Astrocyte (in vitro differentiated cells and primary cell): Measurements from ENCODE around the gene TBKBP1. TPM values are rescaled to one million over a fixed set of nuclear protein-coding genes. Genes with fewer than 3 reads are reported as not detected.

Experiments
- DNase-seq: peaks from one replicate; pipeline ENCODE4 v3.0.0-alpha.2; 2010; ENCODE audit warnings: low read depth
- FAIRE-seq: peaks from 2 replicates; lab custom pipeline; 2011; peaks lifted over from hg19 to GRCh38; lab: Jason Lieb, UNC
- H2AFZ ChIP-seq: 2 replicates; pipeline ENCODE4 v1.6.0; 2012; ENCODE audit warnings: low read depth, low read length, inconsistent platforms
- H3K27ac ChIP-seq: 2 replicates; pipeline ENCODE4 v1.5.1; 2011; ENCODE audit warnings: low read depth, low read length, inconsistent platforms
- H3K27me3 ChIP-seq: 2 replicates; pipeline ENCODE4 v1.6.0; 2011; ENCODE audit warnings: low read length, inconsistent platforms; ENCODE audit not compliant: insufficient read depth
- H3K36me3 ChIP-seq: 2 replicates; pipeline ENCODE4 v1.5.1; 2011; ENCODE audit warnings: low read length, inconsistent platforms; ENCODE audit not compliant: insufficient read depth
- H3K4me1 ChIP-seq: 2 replicates; pipeline ENCODE4 v1.5.1; 2011; ENCODE audit warnings: low read length, inconsistent platforms; ENCODE audit not compliant: insufficient read depth
- H3K4me2 ChIP-seq: 2 replicates; pipeline ENCODE4 v1.6.0; 2012; ENCODE audit warnings: low read length, inconsistent platforms
- H3K4me3 ChIP-seq: 2 replicates; pipeline ENCODE4 v1.5.1; 2011; ENCODE audit warnings: low read depth, mild to moderate bottlenecking, low read length, inconsistent platforms; ENCODE audit not compliant: insufficient read depth
- H3K79me2 ChIP-seq: 2 replicates; pipeline ENCODE4 v1.6.0; 2012; ENCODE audit warnings: mild to moderate bottlenecking, low read length, inconsistent platforms; ENCODE audit not compliant: insufficient read depth
- H3K9ac ChIP-seq: 2 replicates; pipeline ENCODE4 v1.6.0; 2012; ENCODE audit warnings: mild to moderate bottlenecking, low read length, inconsistent platforms
- H3K9me3 ChIP-seq: 2 replicates; pipeline ENCODE4 v1.5.1; 2012; ENCODE audit warnings: low read depth, mild to moderate bottlenecking, low read length, inconsistent platforms; ENCODE audit not compliant: insufficient read depth
- H4K20me1 ChIP-seq: 2 replicates; pipeline ENCODE4 v1.6.0; 2012; ENCODE audit warnings: low read length, inconsistent platforms; ENCODE audit not compliant: insufficient read depth
- H3K27ac Mint-ChIP-seq: one replicate; pipeline ENCODE4 v1.8.0; 2021; ENCODE audit warnings: mild to moderate bottlenecking, mixed read lengths; ENCODE audit not compliant: unreplicated experiment
- H3K27me3 Mint-ChIP-seq: one replicate; pipeline ENCODE4 v1.8.0; 2021; ENCODE audit warnings: low read depth, mixed read lengths; ENCODE audit not compliant: unreplicated experiment
- H3K36me3 Mint-ChIP-seq: one replicate; pipeline ENCODE4 v1.8.0; 2021; ENCODE audit warnings: low read depth, mixed read lengths; ENCODE audit not compliant: unreplicated experiment
- H3K4me1 Mint-ChIP-seq: one replicate; pipeline ENCODE4 v1.8.0; 2021; ENCODE audit warnings: low read depth, mixed read lengths; ENCODE audit not compliant: unreplicated experiment
- H3K4me3 Mint-ChIP-seq: one replicate; pipeline ENCODE4 v1.8.0; 2021; ENCODE audit warnings: mild to moderate bottlenecking, moderate library complexity, mixed read lengths; ENCODE audit not compliant: unreplicated experiment
- H3K9me3 Mint-ChIP-seq: one replicate; pipeline ENCODE4 v1.8.0; 2021; ENCODE audit warnings: mild to moderate bottlenecking, mixed read lengths; ENCODE audit not compliant: unreplicated experiment
- EZH2 ChIP-seq: IDR thresholded peaks from 2 replicates; pipeline ENCODE4 v1.6.1; 2012; ENCODE audit warnings: mild to moderate bottlenecking, low read length, inconsistent platforms; ENCODE audit not compliant: insufficient read depth
- total RNA-seq: library from RNA; stranded (reverse); gene quantifications from 2 replicates; pipeline ENCODE4 v1.2.1, GENCODE V29; 2021
- TF ChIP-seq, protein P1 (sequence below): IDR thresholded peaks from 2 replicates; pipeline ENCODE4 v1.5.1; 2011; ENCODE audit warnings: low read depth, mild to moderate bottlenecking, inconsistent platforms, low read length, moderate library complexity; ENCODE audit not compliant: insufficient read depth

Gene TBKBP1
- total RNA-seq, 1 donor from 2014 or later: 26.7 TPM

DNA sequence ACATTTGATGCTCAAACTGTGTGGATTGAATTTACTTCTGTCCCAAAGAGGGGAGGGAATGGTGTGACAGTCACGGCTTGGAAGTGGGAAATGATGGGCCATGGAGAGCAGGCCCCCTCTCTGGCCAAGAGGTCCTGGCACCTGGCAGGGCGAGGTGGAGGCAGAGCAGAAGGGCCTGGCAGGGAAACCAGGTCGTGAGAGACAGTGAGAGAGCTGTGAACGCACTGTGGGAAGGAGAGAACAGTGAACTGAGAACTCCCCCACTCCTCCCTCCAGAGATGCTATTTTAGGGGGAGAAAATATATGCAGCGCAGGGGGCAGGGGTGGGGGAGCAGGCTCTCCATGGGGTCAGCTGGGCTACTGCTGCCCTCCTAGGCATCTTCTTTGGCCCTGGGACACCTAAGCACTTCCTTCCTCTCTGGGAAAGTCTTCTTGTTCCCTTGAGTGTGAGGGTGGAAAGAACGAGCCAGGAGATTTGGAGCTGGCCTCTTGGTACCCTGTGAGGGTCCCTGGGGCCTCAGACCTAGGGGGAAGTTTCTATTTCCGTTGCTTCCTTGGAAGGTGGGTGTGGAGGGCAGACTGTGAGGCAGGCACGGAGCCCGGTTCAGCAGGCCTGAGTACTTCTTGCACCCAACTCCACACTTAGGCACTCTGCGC, 21.8 kb downstream of the TBKBP1 start:
- no peak overlapping the region for H3K4me3 ChIP-seq
- no peaks in the 10 kb centered on the region for H3K9me3 ChIP-seq
- H3K27ac ChIP-seq: no peak overlapping the region
- H3K79me2 ChIP-seq: no peaks in the 10 kb centered on the region
- peaks cover 66% of the 10 kb centered on the region for H3K27me3 Mint-ChIP-seq
- no peak overlapping the region for H3K27ac Mint-ChIP-seq
- TF ChIP-seq, protein P1, sequence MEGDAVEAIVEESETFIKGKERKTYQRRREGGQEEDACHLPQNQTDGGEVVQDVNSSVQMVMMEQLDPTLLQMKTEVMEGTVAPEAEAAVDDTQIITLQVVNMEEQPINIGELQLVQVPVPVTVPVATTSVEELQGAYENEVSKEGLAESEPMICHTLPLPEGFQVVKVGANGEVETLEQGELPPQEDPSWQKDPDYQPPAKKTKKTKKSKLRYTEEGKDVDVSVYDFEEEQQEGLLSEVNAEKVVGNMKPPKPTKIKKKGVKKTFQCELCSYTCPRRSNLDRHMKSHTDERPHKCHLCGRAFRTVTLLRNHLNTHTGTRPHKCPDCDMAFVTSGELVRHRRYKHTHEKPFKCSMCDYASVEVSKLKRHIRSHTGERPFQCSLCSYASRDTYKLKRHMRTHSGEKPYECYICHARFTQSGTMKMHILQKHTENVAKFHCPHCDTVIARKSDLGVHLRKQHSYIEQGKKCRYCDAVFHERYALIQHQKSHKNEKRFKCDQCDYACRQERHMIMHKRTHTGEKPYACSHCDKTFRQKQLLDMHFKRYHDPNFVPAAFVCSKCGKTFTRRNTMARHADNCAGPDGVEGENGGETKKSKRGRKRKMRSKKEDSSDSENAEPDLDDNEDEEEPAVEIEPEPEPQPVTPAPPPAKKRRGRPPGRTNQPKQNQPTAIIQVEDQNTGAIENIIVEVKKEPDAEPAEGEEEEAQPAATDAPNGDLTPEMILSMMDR: no peak
- TF ChIP-seq EZH2: no peak
- peaks cover 36% of the 10 kb centered on the region for H4K20me1 ChIP-seq
- FAIRE-seq (no peak), DNase-seq (no peak)
- no peaks in the 10 kb centered on the region for H3K9me3 Mint-ChIP-seq
- H3K4me1 ChIP-seq: peaks cover 33% of the 10 kb centered on the region
- no peak overlapping the region for H3K4me2 ChIP-seq
- H3K4me3 Mint-ChIP-seq: no peak overlapping the region
- no peak overlapping the region for H3K9ac ChIP-seq
- H3K4me1 Mint-ChIP-seq: peaks cover 29% of the 10 kb centered on the region
- no peak overlapping the region for H2AFZ ChIP-seq
- H3K27me3 ChIP-seq: peaks cover 82% of the 10 kb centered on the region
- no peaks in the 10 kb centered on the region for H3K36me3 ChIP-seq
- H3K36me3 Mint-ChIP-seq: peaks cover 14% of the 10 kb centered on the region

DNA sequence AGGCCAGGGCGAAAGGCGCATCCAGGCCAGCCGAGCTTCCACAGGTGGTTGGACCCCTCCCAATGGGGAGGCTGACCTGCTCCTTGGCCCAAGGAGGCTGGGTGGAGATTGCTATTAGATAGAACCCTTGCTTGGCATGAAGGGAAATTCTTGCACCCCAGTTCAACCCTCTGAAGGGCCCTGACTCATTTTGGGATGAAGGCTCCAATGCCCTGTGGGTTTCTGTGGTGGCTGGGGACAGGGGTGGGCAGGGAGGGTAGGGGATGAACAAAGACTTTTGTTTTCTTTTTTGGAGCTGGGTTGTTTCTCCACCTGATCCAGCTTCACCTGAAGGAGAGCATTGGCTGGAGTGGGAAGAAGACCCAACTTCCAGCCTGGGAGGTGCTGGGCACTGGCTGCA, 22.4 kb downstream of the TBKBP1 start:
- no peak overlapping the region for H3K4me3 Mint-ChIP-seq
- TF ChIP-seq, protein P1: no peak
- TF ChIP-seq EZH2: no peak
- Histone ChIP-seq H3K36me3 (no peaks in the 10 kb centered on the region), H3K27me3 (peaks cover 82% of the 10 kb centered on the region), H3K4me2 (no peak overlapping the region), H2AFZ (no peak overlapping the region), H3K9ac (no peak overlapping the region), H3K4me3 (no peak overlapping the region), H4K20me1 (peaks cover 34% of the 10 kb centered on the region), H3K27ac (no peak overlapping the region), H3K9me3 (no peaks in the 10 kb centered on the region), H3K79me2 (no peaks in the 10 kb centered on the region), H3K4me1 (peaks cover 39% of the 10 kb centered on the region)
- H3K27me3 Mint-ChIP-seq: peaks cover 70% of the 10 kb centered on the region
- FAIRE-seq (no peak), DNase-seq (no peak)
- H3K9me3 Mint-ChIP-seq: no peaks in the 10 kb centered on the region
- H3K36me3 Mint-ChIP-seq: peaks cover 13% of the 10 kb centered on the region
- peaks cover 29% of the 10 kb centered on the region for H3K4me1 Mint-ChIP-seq
- H3K27ac Mint-ChIP-seq: no peak overlapping the region

DNA sequence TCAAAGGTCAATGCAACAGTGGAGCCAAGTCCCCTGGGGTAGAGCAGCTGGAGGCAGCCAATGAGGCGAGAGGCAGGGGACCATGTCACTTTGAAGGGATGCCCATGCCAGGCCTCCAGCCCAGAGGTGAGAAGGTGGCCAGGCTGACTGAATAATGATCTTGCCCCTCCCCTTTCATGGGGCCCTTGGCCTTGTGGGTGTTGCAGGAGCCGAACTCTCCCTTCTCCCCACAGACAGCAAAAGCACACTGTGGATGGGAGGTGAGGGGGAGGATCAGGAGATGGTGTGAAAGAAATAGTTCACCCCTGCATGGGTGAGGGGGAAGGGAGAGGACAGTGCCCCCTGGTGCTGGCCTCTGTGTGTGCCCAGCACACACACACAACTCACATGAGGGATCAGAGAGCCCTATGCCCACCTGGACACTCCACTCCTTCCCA, 23.3 kb downstream of the TBKBP1 start:
- H3K27me3 Mint-ChIP-seq: peaks cover 72% of the 10 kb centered on the region
- no peak overlapping the region for H2AFZ ChIP-seq
- FAIRE-seq: no peak

More for the DNA sequence above, 23.3 kb downstream of the TBKBP1 start:
- Histone ChIP-seq H3K4me1 (peaks cover 40% of the 10 kb centered on the region), H3K4me3 (no peak overlapping the region), H3K9ac (no peak overlapping the region), H3K4me2 (no peak overlapping the region), H3K9me3 (no peaks in the 10 kb centered on the region), H3K36me3 (no peaks in the 10 kb centered on the region), H3K79me2 (no peaks in the 10 kb centered on the region), H3K27ac (no peak overlapping the region), H4K20me1 (peaks cover 43% of the 10 kb centered on the region), H3K27me3 (peaks cover 87% of the 10 kb centered on the region)
- peaks cover 29% of the 10 kb centered on the region for H3K4me1 Mint-ChIP-seq
- no peak overlapping the region for H3K27ac Mint-ChIP-seq
- H3K9me3 Mint-ChIP-seq: no peaks in the 10 kb centered on the region
- DNase-seq: no peak
- peaks cover 9% of the 10 kb centered on the region for H3K36me3 Mint-ChIP-seq
- TF ChIP-seq, protein P1: peak; percentile 19
- no peak for TF ChIP-seq EZH2
- H3K4me3 Mint-ChIP-seq: no peak overlapping the region
